GM19023 (cell line): ENCODE measurements around the gene ATP5F1D.
A peak's percentile ranks its signal among the peaks of the same experiment; 100 is the strongest.
"Not testable (repeated sequence)": the region's sequence is repeated elsewhere in the genome, so short reads cannot be mapped to it uniquely, and the experiment has no call there.

Experiments
- ATAC-seq: cut with Tn5 transposase; IDR thresholded peaks from one replicate; pipeline ENCODE4 v1.9.1; 2021; ENCODE audit warnings: mild to moderate bottlenecking, moderate library complexity; ENCODE audit not compliant: unreplicated experiment

ATP5F1D gene

DNA sequence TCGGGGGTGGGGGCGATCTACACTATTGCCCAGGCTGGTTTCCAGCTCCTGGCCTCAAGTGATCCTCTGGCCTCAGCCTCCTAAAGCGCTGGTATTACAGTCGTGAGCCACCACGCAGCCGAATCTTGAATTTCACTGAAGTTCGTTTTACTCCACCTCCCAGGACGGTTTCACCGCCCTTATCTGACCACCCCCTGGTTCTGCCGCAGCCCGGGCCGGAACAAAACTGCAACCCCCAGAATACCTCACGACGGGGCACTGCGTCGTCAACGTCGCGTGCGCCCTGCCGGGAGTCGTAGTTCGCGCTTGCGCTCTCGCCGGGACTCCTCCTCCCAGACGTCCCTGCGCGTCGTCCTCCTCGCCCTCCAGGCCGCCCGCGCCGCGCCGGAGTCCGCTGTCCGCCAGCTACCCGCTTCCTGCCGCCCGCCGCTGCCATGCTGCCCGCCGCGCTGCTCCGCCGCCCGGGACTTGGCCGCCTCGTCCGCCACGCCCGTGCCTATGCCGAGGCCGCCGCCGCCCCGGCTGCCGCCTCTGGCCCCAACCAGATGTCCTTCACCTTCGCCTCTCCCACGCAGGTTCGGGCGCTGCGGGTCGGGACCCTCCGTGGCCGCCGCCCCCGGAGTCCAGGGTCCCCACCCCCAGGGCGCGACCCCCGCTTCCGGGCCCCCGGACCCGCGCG is at the start of gene ATP5F1D:
Gene ATP5F1D, plus strand, starts transcription at position 335 of the 679 bp plus-strand sequence. Its CDS starts 100 bp downstream, at position 435.
- peak; percentile 46 for ATAC-seq

GRCh38 chr19:1199531-1199930 is 42.0 kb upstream of the ATP5F1D start:
- no peak for ATAC-seq

DNA sequence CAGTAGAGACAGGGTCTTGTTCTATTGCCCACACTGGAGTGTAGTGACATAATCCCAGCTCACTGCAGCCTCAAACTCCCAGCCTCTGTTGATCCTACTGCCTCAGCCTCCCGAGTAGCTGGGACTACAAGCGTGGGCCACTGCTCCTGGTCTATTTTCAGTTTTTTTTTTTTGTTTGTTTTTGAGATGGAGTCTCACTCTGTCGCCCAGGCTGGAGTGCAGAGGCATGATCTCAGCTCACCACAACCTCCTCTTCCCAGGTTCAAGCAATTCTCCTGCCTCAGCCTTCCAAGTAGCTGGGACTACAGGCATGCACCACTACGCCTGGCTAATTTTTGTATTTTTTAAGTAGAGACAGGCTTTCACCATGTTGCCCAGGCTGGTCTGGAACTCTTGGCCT is 40.9 kb upstream of the ATP5F1D start:
- not testable (repeated sequence) for ATAC-seq

GRCh38 chr19:1205114-1206099 is 36.1 kb upstream of the ATP5F1D start, which contains the start of gene STK11:
Gene STK11 (plus strand): TSS chr19:1205778. CDS start chr19:1206914, 1,136 bp downstream.
- peak; percentile 93 for ATAC-seq

DNA sequence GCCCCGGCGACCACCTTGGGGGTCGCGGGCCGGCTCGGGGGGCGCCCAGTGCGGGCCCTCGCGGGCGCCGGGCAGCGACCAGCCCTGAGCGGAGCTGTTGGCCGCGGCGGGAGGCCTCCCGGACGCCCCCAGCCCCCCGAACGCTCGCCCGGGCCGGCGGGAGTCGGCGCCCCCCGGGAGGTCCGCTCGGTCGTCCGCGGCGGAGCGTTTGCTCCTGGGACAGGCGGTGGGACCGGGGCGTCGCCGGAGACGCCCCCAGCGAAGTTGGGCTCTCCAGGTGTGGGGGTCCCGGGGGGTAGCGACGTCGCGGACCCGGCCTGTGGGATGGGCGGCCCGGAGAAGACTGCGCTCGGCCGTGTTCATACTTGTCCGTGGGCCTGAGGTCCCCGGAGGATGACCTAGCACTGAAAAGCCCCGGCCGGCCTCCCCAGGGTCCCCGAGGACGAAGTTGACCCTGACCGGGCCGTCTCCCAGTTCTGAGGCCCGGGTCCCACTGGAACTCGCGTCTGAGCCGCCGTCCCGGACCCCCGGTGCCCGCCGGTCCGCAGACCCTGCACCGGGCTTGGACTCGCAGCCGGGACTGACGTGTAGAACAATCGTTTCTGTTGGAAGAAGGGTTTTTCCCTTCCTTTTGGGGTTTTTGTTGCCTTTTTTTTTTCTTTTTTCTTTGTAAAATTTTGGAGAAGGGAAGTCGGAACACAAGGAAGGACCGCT is 35.2 kb upstream of the ATP5F1D start:
- ATAC-seq: no peak

DNA sequence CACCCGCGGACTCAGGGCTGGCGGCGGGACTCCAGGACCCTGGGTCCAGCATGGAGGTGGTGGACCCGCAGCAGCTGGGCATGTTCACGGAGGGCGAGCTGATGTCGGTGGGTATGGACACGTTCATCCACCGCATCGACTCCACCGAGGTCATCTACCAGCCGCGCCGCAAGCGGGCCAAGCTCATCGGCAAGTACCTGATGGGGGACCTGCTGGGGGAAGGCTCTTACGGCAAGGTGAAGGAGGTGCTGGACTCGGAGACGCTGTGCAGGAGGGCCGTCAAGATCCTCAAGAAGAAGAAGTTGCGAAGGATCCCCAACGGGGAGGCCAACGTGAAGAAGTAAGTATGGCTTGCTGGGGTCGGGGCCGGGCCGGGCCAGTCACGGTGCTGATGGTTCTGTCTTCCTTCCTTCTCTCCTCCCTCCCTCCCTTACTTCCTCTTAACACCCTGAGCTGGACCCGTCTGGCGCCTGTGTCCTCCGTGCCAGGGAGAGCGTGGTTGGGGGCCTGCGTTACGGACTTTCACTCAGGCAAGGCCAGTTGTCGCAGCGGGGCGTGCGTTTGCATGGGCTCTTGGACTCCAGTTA is 34.6 kb upstream of the ATP5F1D start:
- ATAC-seq: no peak

DNA sequence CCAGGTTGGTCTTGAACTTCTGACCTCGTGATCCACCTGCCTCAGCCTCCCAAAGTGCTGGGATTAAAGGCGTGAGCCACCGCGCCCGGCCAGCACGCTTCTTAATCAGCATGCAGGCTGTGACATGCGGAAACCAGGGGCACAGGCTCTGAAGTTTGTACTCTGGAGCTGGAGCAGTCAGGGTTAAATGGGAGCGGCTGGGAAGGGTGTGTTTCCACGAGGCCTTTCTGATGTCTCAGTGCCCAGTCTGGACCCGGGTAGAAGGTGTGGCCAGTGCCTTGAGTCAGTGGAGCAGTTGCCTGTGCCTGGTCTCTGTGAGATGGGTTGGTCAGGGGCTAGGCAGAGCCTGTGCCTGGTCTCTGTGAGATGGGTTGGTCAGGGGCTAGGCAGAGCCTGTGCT is 32.7 kb upstream of the ATP5F1D start:
- ATAC-seq: not testable (repeated sequence)

GRCh38 chr19:1210227-1210538 is 31.4 kb upstream of the ATP5F1D start:
- ATAC-seq: no peak

DNA sequence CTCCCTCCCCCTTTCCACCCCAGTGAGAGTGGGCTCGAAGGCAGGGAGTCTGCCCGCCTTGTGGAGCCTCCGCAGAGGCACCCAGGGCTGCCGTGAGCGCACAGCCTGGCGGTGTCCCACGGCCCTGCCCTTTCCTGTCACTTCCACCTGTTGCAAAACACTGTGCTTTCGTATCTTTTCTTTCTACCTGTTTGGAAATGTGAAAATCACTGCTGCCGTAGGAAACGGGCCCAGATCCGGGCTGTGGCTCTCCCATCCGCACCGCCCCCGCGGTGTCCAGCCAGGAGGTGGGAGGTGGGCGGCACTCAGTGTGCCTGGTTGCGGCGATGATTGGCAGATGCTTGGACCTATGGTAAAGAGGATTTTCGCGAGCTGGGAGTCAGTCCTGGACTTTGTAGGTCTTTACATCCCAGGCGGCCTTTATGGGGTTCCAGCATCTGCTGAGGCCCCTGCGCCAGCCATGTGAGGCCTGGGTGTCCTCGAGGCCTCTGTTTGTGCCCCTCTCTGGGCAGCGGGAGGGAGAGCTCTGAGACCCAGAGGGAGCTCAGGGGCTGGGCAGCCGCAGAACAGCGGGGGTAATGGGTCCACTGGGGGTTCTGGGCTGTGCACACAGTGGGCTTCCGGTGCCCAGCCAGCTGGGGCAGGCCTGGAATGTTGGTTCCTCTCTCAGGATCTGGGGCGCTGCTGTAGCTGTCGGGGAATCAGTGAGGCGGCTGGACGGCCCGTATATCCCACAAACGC is 29.9 kb upstream of the ATP5F1D start:
- no peak for ATAC-seq

- no peak for ATAC-seq
These were observed 27.9 kb upstream of the ATP5F1D start for GRCh38 chr19:1213391-1214286.

DNA sequence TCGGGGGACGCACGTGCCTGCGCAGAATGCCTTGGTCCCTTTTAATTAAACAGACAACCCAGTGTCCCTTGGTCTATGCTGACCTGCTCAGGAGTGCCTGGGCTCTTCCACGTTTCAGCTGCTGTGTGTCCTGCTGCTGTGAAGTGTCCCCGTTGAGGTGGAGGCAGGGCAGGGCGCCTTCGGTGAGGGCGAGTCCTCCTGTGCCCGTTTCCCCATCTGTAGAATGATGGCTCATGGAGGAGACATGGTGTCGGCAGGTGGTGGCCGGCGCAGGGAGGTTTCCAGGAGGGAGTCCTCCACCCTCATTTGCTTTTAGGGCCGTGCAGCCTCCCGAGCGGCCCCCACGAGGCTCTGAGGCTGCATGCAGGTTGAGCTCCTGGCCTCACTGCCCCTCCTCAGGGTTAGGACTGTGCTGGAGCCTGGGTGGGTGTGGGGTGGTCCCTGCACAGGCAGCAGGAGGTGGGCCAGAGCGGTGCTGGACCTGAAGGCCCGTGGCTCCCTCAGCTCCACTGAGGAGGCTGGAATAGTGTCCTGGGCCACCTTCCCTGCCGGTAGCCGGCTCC is 27.2 kb upstream of the ATP5F1D start:
- ATAC-seq: no peak

DNA sequence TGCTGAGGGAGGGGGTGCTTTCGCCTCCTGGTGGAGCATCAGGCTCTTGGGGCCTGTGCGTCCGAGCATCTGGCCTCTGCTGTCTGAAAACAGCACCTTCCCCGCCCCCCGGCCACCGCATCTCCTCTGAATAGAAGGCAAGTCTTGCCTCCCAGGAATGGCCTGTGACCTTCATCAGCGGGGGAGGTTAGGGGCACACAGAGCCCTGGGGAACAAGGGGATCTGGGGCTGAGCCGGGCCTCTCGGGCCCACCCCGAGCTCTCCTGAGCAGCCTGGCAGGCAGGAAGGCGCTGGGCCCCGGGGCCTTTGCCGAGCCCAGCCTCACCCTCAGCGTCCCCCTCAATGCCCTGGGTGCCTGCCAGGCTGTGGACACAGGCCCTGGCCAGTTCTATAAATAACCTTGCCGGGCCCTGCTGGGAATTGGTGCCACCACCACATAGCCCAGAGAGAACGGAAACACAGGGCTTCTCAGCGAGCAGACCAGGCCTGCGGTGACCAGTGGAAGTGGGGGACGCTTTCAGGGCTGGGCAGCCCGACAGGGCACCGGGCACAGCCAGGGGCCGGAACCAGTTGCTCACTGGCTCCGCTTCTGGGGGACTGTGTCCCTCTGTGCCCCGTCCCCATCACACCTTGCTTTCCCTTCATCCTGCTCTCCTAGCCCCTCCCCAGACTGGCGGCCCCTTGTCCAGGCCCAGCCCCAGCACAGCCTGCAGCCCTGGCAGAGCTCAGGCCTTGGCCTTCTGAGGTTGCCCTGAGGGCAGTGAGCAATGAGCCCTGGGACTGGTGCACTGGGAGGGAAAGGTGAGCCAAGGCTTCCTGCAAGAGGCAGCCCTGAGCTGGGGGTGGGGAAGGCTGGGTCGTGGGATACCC is 26.5 kb upstream of the ATP5F1D start:
- no peak for ATAC-seq

GRCh38 chr19:1216756-1217155 is 24.8 kb upstream of the ATP5F1D start:
- no peak for ATAC-seq

GRCh38 chr19:1217366-1217765 is 24.2 kb upstream of the ATP5F1D start:
- ATAC-seq: no peak

DNA sequence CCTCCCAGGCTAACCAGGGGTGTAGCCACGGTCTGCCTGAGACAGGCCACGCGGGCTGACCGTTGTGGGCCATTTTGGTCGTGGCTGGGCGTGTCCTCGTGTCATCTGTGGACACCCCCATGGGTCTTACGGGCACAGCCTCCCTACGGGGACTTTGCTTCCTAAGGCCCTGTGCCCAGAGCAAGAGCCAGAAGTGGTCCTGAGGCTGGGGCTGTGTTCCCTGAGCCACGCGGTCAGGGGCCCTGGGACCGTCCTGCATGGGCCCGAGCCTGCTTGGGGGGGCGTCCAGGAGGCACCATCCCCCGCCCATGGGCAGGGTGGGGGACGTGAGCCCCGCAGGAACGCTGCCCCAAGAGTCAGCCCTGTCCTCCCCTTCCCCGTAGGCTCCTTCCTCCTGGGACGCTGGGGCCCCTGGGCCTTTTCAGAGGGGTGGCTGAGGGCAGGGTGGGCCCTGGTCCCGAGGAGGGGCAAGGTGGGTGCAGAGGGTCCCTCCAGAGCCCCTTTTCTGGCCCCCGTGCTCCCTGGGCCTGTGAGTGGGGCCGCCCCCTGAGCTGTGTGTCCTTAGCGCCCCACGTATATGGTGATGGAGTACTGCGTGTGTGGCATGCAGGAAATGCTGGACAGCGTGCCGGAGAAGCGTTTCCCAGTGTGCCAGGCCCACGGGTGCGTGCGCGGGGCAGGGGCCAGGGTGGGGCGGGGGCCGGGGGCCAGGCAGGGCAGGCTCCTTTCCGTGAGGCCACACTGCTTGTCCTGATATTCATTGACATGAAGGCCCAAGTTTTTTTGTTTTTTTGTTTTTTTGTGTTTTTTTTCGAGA is 22.6 kb upstream of the ATP5F1D start:
- no peak for ATAC-seq

DNA sequence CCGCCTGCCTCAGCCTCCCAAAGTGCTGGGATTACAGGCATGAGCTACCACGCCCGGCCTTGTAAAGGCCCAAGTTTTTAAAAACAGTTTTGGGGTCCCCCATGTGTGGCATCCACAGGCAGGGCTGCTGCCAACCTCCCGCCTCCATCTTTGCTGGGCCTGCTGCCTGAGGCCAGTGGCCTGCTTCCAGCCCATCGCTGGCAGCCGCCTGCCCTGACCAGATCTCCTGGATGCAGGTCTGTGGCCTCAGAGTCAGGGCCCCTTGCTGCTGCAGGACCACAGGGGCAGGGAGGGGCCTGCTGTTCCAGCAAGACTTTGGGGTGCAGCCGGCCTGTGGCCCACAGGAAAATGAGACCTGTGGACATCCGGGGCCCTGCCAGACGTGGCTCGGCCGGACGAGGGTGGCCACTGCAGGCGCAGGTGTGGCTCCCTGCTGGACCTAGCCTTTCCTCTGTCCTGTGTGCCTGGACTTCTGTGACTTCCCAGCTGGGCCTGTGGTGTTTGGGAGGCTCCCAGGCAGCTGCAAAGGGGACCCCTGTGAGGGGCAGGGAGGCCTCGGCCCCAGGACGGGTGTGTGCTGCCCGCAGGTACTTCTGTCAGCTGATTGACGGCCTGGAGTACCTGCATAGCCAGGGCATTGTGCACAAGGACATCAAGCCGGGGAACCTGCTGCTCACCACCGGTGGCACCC is 21.6 kb upstream of the ATP5F1D start:
- no peak for ATAC-seq
